Measurements from ENCODE around the gene COL23A1. TPM values are rescaled to one million over a fixed set of nuclear protein-coding genes. Genes with fewer than 3 reads are reported as not detected.
A peak's percentile ranks its signal among the peaks of the same experiment; 100 is the strongest.

COL23A1 gene
- total and polyA plus RNA-seq, 2 of the 8 experiments (the other 6 are each of a cell fraction or from before 2014, with no cell fraction given): 3.1 to 4.7 TPM

GRCh38 chr5:178381921-178382695 lies 208.1 kb downstream of the COL23A1 start:
- Histone ChIP-seq H3K36me3 (ENCODE audit: control insufficient read depth in 2 of 4, insufficient read depth in 4 of 4, low read length in 3 of 4) (no peaks in the 10 kb centered on the region), H2AK5ac (ENCODE audit: low read depth, low read length) (no peak overlapping the region), H2AFZ (ENCODE audit: low read length) (no peak overlapping the region), H3K27ac (ENCODE audit: low read depth, low read length) (no peak overlapping the region), H4K8ac (ENCODE audit: extremely low read depth, insufficient read depth, low read length) (no peak overlapping the region), H3K9me3 (ENCODE audit: insufficient read depth in 2 of 2, low read depth in 1 of 2, low read length in 1 of 2) (no peaks in the 10 kb centered on the region), H3K4me1 (replicated peaks in 1 of 4; ENCODE audit: control insufficient read depth in 3 of 4, insufficient read depth in 4 of 4, low read length in 3 of 4) (peaks cover 0 to 21% (median 10%) of the 10 kb centered on the region in 4 experiments; a peak in 5 of 7 replicates), H2BK15ac (ENCODE audit: low read length) (0 out of 2 replicates have a peak overlapping the region, but pooled peaks have one; percentile 2), H3K56ac (replicated peaks; ENCODE audit: insufficient read length, low read depth, low read length) (no peak overlapping the region), H3K79me1 (ENCODE audit: low read depth, low read length) (no peaks in the 10 kb centered on the region), H3K23me2 (ENCODE audit: low read depth, low read length) (no peaks in the 10 kb centered on the region), H3K4me3 (ENCODE audit: extremely low read depth in 1 of 4, insufficient read depth in 2 of 4, low read depth in 3 of 4, low read length in 4 of 4) (no peak overlapping the region), H4K91ac (replicated peaks; ENCODE audit: insufficient read length, low read length) (no peak overlapping the region), H3K23ac (ENCODE audit: insufficient read length) (no peak overlapping the region), H3K4me2 (ENCODE audit: insufficient read depth in 1 of 2, low read depth in 2 of 2, low read length in 2 of 2) (no peak overlapping the region), H3K14ac (ENCODE audit: insufficient read length) (no peak overlapping the region), H3K79me2 (ENCODE audit: control insufficient read depth in 1 of 2, insufficient read depth in 2 of 2, low read length in 2 of 2) (no peaks in the 10 kb centered on the region), H3K18ac (ENCODE audit: extremely low read depth, low read length) (no peak overlapping the region), H3K4ac (replicated peaks; ENCODE audit: insufficient read length, low read depth, low read length) (no peak overlapping the region), H3K27me3 (replicated peaks in 1 of 4; ENCODE audit: control insufficient read depth in 3 of 4, extremely low read depth in 1 of 4, insufficient read depth in 3 of 4, low read length in 3 of 4) (no peaks in the 10 kb centered on the region; a peak in 1 of 7 replicates), H2BK5ac (ENCODE audit: low read depth, low read length) (no peak overlapping the region), H2BK20ac (ENCODE audit: low read length) (no peak overlapping the region), H2BK12ac (ENCODE audit: low read depth, low read length) (no peak overlapping the region), H4K5ac (ENCODE audit: insufficient read length, low read depth, low read length) (no peak overlapping the region), H3K9ac (replicated peaks in 1 of 4; ENCODE audit: extremely low read depth in 1 of 4, low read depth in 3 of 4, low read length in 3 of 4) (no peak overlapping the region), H2BK120ac (replicated peaks; ENCODE audit: low read depth, low read length) (no peak overlapping the region), H4K20me1 (replicated peaks in 1 of 2; ENCODE audit: control insufficient read depth in 1 of 2, insufficient read depth in 2 of 2, low read length in 2 of 2) (no peaks in the 10 kb centered on the region)
- CTCF ChIA-PET (ENCODE audit: partially characterized antibody): interaction anchor here (1.1 to 1.4 kb wide), 2 partner anchors 17 to 98 kb away, joined by 3 to 4 read pairs; no protein-coding TSS in a partner anchor
- FAIRE-seq (no peak), DNase-seq (ENCODE audit: low read depth in 1 of 2, low spot score in 2 of 2) (no peak)
- POLR2A ChIA-PET (ENCODE audit: partially characterized antibody): interaction anchor here (0.9 kb wide), 1 partner anchor 11 kb away, joined by 3 read pairs; no protein-coding TSS in a partner anchor
- WGBS, 2 experiments (ENCODE audit: extremely low coverage in 1 of 2, insufficient coverage in 1 of 2, insufficient read length in 1 of 2, insufficient replicate concordance in 2 of 2, low coverage in 1 of 2, low lambda C conversion rate in 2 of 2, missing lambda C conversion rate in 1 of 2): 91% methylated on average over 14 of the region's 17 CpGs; no CpG with 5 or more reads in 1 of the 2 experiments
- TF ChIP-seq FOSL1 (IDR thresholded peaks at IDR 0.05; ENCODE audit: insufficient read depth, low read depth, low read length): no peak

Data from H1 (cell line).